GM18526 (cell line): ENCODE data around the gene KMT5C.

Source experiments
- POLR2A ChIP-seq: IDR thresholded peaks from 3 replicates; pipeline ENCODE4 v1.6.1; 2011; ENCODE audit not compliant: insufficient read length; ENCODE audit errors: extremely low read depth

KMT5C gene

DNA sequence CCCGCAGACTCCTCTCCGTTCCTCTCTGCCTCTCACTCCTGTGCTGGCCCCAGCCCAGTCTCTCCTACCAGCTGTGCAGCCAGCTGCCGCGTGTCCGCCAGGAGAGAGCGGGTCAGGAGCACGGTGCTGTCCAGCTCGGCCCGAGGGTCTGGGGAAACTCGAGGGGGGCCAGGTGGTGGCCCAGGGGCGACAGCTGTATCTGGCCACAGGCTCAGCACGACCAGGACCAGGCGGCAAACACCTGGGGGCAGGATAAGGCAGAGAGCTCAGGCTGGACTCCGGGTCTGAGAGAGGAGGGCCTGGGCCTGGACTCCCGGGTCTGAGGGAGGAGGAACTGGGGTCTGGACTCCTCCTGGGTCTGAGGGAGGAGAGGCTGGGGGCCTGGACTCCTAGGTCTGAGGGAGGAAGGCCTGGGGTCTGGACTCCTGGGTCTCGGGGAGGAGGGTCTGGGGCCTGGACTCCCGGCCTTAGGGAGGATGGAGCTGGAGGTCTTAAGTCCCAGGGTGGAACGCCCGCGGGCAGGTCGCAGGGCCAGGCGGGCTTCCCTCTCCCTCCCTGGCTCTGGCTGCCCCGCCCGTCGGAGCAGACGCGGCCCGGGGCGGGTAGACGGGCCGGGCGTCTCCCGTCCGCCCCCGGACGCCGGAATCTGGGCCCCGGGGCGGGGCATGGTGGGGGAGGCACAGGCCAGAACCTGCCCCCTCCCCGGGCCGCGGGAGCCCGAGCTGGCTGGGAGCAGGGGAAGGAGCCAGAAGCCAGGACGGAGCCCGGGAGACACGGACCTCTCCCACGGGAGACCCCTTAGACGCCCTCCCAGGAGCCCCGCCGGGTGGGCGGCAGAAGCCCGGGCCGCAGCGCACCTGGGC lies 29.3 kb downstream of the KMT5C start:
- no peak for TF ChIP-seq POLR2A

DNA sequence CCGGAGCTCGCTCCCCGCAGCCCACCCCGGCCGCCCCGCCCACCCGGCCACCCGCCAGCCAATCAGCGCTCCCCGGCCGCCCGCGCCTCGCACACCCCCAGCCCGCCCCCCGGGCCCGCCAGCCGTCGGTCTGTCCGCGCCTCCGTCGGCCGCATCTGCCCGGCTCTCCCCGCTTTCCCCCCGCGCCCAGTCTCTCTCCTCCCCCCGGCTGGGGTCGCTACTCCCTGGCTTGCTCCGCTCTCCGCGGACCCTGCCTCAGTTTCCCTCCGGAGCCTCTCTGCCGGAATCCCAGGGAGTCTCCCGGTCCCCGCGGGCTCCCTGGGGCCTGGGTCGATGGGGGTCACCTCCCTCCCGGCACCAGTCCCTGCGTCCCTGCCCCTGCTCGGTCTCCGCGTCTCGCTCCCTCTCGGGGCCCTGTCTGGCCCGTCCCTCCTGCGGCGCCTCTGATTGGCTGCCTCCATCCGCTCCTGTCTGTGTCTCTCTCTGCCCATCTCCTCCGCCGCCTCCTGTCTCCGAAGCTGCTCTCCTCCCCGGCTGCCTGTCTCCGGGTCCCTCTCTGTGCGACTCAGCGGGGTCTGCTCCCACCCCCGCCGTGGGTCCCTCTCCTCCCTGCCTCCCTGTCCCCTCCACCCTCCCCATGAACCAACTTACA lies 30.1 kb downstream of the KMT5C start:
- no peak for TF ChIP-seq POLR2A

GRCh38 chr19:55370305-55370988 lies 30.8 kb downstream of the KMT5C start, which contains the start of gene IL11:
Gene IL11, minus strand, starts transcription at chr19:55370463. Its CDS starts 153 bp downstream, at chr19:55370310.
- no peak for TF ChIP-seq POLR2A

DNA sequence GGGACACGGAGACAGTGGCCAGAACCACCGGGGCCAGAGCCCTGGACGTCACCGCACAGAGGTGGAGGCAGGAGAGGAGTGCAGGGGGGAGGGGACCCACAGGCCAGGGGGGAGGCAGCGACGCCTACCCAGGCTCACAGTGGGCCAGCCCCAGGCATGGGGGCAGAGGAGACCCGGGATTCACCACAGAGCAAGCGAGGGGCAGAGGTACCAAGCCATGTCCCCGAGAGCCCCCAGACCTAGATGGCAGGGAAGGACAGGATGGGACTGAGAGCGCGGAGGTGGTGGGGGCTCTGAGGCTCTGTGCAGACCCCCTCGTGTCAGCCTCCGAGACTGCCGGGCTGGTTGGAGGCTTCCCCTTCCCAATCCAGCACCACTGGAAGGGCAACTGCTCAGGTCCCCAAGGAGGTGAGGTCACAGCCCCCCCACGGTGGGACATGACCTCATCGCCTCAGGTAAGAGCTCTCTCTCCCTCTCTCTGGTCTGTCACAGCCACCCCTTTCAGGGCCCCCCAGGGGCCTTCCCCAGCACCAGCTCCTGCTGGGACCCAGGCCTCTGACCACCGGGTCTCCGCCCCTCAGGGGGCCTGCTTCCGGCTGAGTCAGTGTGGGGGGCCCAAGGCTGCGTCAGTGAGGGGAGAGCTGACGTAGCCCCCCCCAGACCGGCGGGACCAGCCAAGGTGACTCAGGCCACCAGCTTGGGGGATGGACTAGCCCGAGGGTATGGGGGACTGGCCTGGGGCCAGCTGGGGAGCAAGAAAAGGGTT lies 32.8 kb downstream of the KMT5C start:
- no peak for TF ChIP-seq POLR2A

GRCh38 chr19:55373306-55373992 lies 33.8 kb downstream of the KMT5C start:
- no peak for TF ChIP-seq POLR2A

- TF ChIP-seq POLR2A: no peak
Measured at GRCh38 chr19:55373993-55374757, 34.5 kb downstream of the KMT5C start.

DNA sequence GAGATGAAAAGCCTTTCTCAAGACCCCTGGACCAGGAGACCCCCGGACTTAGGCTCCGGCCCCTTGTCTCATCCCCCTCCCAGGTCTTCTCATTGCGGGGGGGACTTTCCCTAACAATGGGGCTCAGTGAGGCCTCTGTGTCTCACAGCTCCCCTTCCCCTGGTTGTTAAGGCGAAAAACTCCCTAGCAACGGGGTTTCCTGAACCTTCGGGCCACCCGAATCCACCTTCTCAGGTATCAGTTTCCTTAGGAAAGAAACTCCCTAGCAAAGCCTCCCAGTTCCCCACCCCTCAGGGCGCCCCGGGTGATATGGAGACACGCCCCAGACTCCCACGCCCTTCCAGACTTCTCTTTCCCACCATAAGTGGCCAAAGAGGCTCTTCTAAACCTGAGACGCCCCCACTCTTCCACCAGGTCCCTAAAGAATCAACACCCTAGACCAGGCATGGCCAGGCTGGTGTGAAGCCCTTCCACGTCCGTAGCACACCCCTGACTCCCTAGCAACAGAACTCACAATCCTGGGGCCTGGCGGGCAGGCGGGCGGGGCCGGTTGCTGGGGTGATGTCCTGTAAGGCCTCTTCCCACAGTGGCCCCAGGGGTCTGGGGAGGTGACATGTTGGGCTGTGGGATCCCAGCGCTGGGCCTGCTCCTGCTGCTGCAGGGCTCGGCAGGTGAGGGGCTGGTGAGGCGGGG lies 36.7 kb downstream of the KMT5C start, which contains the start of gene TMEM190:
TSS of gene TMEM190 (plus strand) at position 586 of the 693 bp plus-strand sequence. CDS start at position 614, 28 bp downstream.
- no peak for TF ChIP-seq POLR2A

GRCh38 chr19:55377356-55378131 lies 37.9 kb downstream of the KMT5C start:
- no peak for TF ChIP-seq POLR2A

GRCh38 chr19:55379174-55379573 lies 39.5 kb downstream of the KMT5C start:
- TF ChIP-seq POLR2A: no peak

GRCh38 chr19:55382013-55382412 lies 42.3 kb downstream of the KMT5C start:
- TF ChIP-seq POLR2A: no peak

DNA sequence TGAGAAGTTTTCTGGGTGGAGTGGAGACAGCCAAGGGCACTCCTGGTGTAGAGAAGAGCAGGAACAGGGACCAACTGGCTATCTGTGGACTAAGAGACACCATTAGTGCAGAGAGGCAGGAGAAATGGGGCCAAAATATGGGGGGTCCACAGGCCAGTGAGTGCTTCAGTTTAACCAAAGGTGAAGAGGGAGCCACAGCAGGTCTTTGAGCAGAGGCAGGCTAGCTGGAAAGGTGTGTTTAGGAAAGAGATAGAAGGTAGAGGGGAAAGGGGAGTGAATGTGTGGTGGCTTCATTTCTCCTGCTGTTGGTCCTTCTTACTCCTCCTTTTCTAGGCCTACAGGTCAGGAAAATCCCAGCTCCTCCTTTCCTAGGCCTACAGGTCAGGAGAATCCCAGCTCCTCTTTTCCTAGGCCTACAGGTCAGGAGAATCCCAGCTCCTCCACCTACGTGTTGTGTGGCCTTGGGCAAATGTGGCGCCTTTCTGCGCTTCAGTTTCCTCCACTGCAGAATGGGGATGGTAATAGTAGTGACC lies 42.9 kb downstream of the KMT5C start:
- TF ChIP-seq POLR2A: no peak
